ENCODE data around the gene ZSCAN18.

The ZSCAN18 gene

GRCh38 chr19:58042495-58043340 is 55.3 kb downstream of the ZSCAN18 start:
- no peak for DNase-seq

GRCh38 chr19:58040751-58041525 is 57.1 kb downstream of the ZSCAN18 start:
- DNase-seq = no peak

- peak; percentile 85 for DNase-seq
These were observed 59.3 kb downstream of the ZSCAN18 start for GRCh38 chr19:58038688-58039204.

DNA sequence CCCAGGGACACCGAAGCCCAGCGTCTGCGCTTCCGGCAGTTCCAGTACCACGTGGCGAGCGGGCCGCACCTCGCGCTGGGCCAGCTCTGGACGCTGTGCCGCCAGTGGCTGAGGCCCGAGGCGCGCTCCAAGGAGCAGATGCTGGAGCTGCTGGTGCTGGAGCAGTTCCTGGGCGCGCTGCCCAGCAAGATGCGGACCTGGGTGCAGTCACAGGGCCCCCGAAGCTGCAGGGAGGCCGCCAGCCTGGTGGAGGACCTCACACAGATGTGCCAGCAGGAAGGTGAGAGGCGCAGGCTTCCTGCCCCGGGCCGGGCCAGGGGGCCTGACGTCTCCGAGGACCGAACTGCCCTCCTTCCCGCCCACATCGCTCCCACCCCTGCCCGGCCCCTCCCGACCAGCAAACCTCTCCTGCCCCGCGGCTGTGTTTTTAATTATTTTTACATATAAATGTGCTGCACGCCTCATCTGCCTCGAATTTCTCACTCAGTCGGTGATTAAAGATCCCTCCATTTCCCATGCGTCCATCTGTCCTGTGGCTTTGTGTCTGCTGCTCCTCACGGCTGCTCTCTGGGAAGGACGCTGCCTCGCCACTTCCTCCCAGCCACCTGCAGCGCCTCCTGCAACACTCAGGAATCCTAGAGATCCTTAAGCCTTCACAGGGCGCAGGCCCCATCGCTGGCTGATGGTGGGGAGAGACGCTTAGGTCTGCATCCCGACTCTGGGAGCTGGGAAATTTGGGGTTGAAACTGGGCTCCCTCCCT is 59.9 kb downstream of the ZSCAN18 start:
- no peak for DNase-seq

GRCh38 chr19:58035863-58036262 is 62.2 kb downstream of the ZSCAN18 start:
- no peak for DNase-seq

- DNase-seq = no peak
These were observed 63.6 kb downstream of the ZSCAN18 start for GRCh38 chr19:58034477-58034793.

Data from OCI-M1 (cell line).